GM12892 (cell line): ENCODE measurements around the gene FBXO21. TPM values are rescaled to one million over a fixed set of nuclear protein-coding genes. Genes with fewer than 3 reads are reported as not detected.
"Not testable (repeated sequence)": the region's sequence is repeated elsewhere in the genome, so short reads cannot be mapped to it uniquely, and the experiment has no call there.

Experiments
- DNase-seq: peaks from one replicate; pipeline ENCODE4 v3.0.0; 2011; ENCODE audit not compliant: insufficient read length
- FAIRE-seq: peaks from 2 replicates; lab custom pipeline; 2011; peaks lifted over from hg19 to GRCh38; lab: Jason Lieb, UNC
- POLR2A ChIP-seq: IDR thresholded peaks from 2 replicates; pipeline ENCODE4 v1.6.1; 2011; ENCODE audit warnings: low read depth, low read length, control low read depth
- POLR2AphosphoS5 ChIP-seq: IDR thresholded peaks from 2 replicates; pipeline ENCODE4 v1.6.1; 2011; ENCODE audit warnings: low read depth, low read length, control low read depth
- TAF1 ChIP-seq: IDR thresholded peaks from 2 replicates; pipeline ENCODE4 v1.6.1; 2011; ENCODE audit warnings: low read depth, mild to moderate bottlenecking, control low read depth, low read length, borderline replicate concordance
- polyA plus RNA-seq: library from polyadenylated mRNA; unstranded; fragments of >200 nt; gene quantifications from one replicate; pipeline ENCODE4 v1.2.1, GENCODE V29; 2012; ENCODE audit warnings: missing spikeins, inconsistent platforms; ENCODE audit not compliant: missing spikeins

FBXO21 gene
- 10.5 TPM for polyA plus RNA-seq

GRCh38 chr12:117190210-117190781 is at the start of gene FBXO21:
Gene FBXO21, minus strand, starts transcription at chr12:117190470. Its CDS starts 14 bp downstream, at chr12:117190456.
- TF ChIP-seq POLR2A, result peak; percentile 96
- peak; percentile 89 for TF ChIP-seq POLR2AphosphoS5
- peak; percentile 98 for TF ChIP-seq TAF1
- FAIRE-seq, result peak; percentile 95
- peak; percentile 94 for DNase-seq

GRCh38 chr12:117236456-117237001 is 46.3 kb upstream of the FBXO21 start:
- DNase-seq (peak; percentile 43), FAIRE-seq (no peak)
- TF ChIP-seq POLR2A (no peak), POLR2AphosphoS5 (no peak), TAF1 (no peak)

GRCh38 chr12:117235261-117235660 is 45.0 kb upstream of the FBXO21 start:
- no peak for DNase-seq
- TF ChIP-seq POLR2A, result no peak
- no peak for TF ChIP-seq POLR2AphosphoS5
- no peak for TF ChIP-seq TAF1
- FAIRE-seq, result no peak

- TF ChIP-seq POLR2A (no peak), TAF1 (no peak), POLR2AphosphoS5 (no peak)
- DNase-seq, result no peak
- FAIRE-seq, result no peak
These were observed 44.2 kb upstream of the FBXO21 start for GRCh38 chr12:117234441-117234840.

- FAIRE-seq, result no peak
- TF ChIP-seq TAF1 (no peak), POLR2A (no peak), POLR2AphosphoS5 (no peak)
- no peak for DNase-seq
These were observed 41.5 kb upstream of the FBXO21 start for GRCh38 chr12:117231750-117232149.

- no peak for DNase-seq
- FAIRE-seq, result no peak
- TF ChIP-seq POLR2A (no peak), POLR2AphosphoS5 (no peak), TAF1 (no peak)
These were observed 38.0 kb upstream of the FBXO21 start for GRCh38 chr12:117228239-117228638.

GRCh38 chr12:117227000-117227653 is 36.9 kb upstream of the FBXO21 start:
- DNase-seq (no peak), FAIRE-seq (no peak)
- TF ChIP-seq TAF1 (no peak), POLR2AphosphoS5 (no peak), POLR2A (no peak)

- TF ChIP-seq TAF1 (no peak), POLR2AphosphoS5 (no peak), POLR2A (no peak)
- DNase-seq (no peak), FAIRE-seq (no peak)
These were observed 36.2 kb upstream of the FBXO21 start for GRCh38 chr12:117226505-117226904.

GRCh38 chr12:117225179-117225578 is 34.9 kb upstream of the FBXO21 start:
- DNase-seq (no peak), FAIRE-seq (no peak)
- TF ChIP-seq POLR2AphosphoS5 (no peak), TAF1 (no peak), POLR2A (no peak)

GRCh38 chr12:117220947-117221346 is 30.7 kb upstream of the FBXO21 start:
- DNase-seq, FAIRE-seq: not testable (repeated sequence)

- DNase-seq (no peak), FAIRE-seq (no peak)
- no peak for TF ChIP-seq POLR2A
- TF ChIP-seq POLR2AphosphoS5, result no peak
- TF ChIP-seq TAF1, result no peak
These were observed 27.9 kb upstream of the FBXO21 start for GRCh38 chr12:117218149-117218548.

GRCh38 chr12:117216686-117217085 is 26.4 kb upstream of the FBXO21 start:
- DNase-seq (no peak), FAIRE-seq (no peak)
- TF ChIP-seq TAF1, result no peak
- no peak for TF ChIP-seq POLR2AphosphoS5
- no peak for TF ChIP-seq POLR2A
